T47D (cell line): Measurements from ENCODE around the gene SNCAIP.

Experiments used
- DNase-seq, 2 experiments: peaks; one replicate each; pipeline versions ENCODE4 v3.0.0 to v3.0.0-alpha.2; 2011 to 2012; ENCODE audit warnings: low read depth in 1 of 2, low spot score in 1 of 2
- JUND ChIP-seq: IDR thresholded peaks from 2 replicates; pipeline ENCODE4 v1.6.1; 2012; ENCODE audit warnings: low read depth
- in situ Hi-C: cut with HindIII; loops from 2 replicates; pipeline ENCODE4 v1.10.0; 2016; ENCODE audit warnings: low sequenced_read_pairs, low pct_unique_long_range_greater_than_20kb

SNCAIP gene

DNA sequence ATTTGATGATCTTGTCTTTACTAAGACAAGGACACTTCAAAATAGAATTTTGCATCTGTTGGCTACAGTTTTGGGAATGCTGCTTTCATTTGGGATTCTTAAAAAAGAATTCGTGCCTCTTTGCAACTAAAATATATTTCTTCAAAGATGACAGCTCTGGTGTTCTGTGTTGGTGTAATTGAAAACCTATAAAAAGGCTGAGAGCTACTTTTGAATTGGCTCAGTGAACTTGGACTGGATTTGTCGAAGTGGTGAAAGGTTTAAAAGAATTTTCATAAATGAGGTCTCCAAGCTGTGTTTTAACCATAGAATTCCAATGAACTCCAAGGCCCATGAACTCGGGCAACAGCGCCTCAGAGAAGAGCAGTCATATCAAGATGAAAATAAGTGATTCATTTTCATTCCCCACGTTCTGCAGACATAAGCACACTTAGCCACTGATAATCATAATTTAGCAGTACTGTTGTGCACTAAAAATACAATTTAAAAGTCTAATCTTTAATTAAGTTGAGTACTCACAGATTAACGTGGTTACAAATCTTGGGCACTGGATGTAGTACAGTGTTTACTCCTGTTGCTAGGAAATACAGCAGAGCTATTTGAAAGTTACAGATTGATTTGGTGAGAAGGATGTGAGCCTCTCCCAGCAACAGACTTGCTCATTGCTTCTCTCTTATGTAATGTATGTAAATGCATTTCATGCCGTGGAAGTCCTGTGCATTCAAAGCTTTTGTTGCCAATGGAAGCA is 10.9 kb downstream of the SNCAIP start:
- no peak for DNase-seq
- TF ChIP-seq JUND: no peak
- in situ Hi-C loops: no loop called here

DNA sequence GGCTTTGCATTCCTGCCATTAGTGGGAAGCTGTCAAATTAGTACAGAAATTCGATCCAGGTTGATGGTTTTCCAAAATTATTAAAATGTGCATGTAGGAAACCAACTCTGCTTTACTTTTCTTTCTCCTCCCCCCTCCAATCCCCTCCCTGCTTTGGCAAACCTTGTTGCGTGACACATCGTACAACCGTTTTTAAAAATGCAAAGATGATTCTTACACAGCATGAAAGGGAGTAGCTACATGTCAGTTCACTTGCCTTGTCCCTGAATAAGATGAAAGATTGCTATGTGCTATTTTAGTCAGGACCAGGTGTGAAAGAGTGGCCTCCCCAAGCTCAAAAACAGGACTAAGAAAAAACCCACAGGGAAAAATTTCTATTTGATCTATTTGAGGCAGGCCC is 11.7 kb downstream of the SNCAIP start:
- in situ Hi-C loops: no loop called here
- DNase-seq: no peak
- TF ChIP-seq JUND: no peak

DNA sequence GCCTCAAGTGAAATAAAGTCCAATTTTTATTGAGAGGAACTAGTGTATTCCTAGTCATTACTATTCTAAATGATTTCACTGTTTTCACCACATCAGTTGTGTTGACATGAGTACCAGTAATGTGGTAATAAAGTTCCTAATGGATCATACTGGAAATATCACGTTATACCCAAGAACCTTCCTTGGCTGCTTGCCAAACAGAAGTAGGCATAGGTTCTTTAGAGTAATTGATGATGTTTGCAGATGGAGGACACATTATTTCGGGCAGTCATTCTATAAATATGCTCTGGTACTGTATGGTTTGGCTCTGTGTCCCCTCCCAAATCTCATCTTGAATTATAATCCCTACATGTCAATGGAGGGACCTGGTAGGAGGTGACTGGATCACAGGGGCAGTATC is 15.1 kb downstream of the SNCAIP start:
- no peak for DNase-seq
- in situ Hi-C loops: no loop called here
- TF ChIP-seq JUND: no peak

DNA sequence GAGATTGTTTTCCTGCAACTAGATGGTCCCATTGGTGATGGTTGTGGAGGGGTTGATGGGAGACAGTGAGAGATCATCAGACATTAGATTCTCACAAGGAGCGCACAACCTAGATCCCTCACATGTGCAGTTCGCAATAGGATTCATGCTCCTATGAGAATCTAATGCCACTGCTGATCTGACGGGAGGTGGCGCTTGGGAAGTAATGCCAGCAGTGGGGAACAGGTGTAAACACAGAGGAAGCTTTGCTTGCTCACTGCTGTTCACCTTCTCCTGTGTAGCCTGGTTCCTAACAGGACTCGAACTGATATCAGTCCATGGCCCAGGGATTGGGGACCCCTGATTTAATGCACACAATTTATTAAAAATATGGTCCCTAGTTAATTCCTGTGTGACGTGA is 18.8 kb downstream of the SNCAIP start:
- no peak for TF ChIP-seq JUND
- DNase-seq: peak in 1 of 2 experiments; percentile 25
- in situ Hi-C loops: no loop called here

DNA sequence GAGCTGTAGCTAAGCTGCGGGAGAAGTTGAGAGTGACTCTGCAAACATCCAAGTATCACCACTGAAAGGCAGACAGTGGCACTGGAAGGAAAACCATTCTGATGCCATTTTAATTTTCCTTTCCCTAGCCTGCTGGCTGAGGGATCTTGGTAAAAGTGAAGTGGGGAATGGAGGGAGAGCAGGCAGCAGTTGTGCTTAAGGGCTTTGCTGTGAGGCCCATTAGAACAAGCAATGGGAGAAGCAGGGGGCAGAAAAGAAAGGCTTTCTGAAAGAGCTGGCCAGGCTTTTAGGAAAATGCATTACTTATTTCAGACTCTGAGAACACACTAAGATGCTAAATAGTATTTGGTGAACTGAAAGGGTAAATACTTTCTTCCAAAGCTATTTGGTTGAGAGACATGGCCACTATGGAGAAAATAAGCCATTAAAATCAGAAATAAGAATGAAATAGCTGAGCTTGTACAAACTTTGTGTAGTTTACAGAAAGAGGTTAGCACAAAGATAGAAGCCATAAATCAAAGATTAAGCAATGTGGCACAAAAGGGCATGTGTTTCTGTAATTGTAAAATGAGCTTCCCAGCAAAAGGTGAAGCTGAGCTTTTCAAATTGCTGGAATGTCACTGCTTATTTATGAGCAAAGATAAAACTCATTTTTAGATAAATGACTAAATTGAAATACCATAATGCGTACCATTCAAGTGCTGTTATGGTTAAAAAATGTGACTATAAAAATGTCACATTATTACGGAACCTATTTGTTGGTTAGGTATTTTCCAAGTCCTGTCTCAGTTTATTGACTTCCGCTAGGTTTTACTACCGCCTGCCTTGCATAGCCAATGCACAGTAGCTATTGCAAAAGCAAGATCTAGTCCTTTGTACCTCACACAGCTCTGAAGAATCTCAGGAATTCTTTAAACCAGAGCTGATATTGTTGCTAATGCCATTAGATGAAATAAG is 20.8 kb downstream of the SNCAIP start:
- in situ Hi-C loops: no loop called here
- TF ChIP-seq JUND: no peak
- DNase-seq: no peak

DNA sequence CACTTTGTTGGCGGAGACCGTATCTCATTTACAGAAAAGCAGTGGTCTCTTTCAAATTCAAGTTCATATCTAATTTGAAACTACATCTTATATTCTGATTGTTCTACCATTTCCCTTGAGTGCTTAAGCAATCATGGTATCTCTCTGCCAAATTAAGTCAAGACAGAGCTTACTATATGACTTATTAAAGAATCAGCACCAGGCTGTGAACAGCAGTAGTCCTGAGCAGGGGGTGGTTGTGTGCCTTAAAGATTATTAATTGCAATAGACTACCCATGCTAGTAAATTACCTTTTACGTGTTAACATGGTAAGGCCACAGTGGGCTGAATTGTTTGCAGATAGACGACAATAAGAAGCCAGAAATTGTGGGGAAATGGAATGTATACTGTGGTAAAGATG is 21.5 kb downstream of the SNCAIP start:
- in situ Hi-C loops: no loop called here
- no peak for TF ChIP-seq JUND
- no peak for DNase-seq

DNA sequence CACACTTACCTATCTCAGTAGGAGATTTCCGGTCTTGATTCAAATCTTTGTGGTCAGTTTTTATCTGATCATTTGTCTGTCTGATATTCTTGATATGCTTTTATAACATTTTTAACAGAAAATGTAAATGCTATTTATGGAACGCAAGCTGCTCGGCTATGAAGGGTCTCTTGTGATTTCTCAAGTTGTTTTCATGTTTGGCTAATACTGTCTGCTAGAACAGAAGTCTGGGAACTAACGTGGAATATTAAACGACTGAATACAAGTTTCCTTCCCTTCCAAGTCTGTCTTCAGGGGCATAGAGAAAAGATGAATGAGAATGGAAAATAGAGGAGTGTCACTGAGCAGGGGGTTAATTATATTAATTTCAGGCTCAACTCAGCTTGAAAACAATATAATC is 27.6 kb downstream of the SNCAIP start:
- no peak for TF ChIP-seq JUND
- no peak for DNase-seq
- in situ Hi-C loops: no loop called here

DNA sequence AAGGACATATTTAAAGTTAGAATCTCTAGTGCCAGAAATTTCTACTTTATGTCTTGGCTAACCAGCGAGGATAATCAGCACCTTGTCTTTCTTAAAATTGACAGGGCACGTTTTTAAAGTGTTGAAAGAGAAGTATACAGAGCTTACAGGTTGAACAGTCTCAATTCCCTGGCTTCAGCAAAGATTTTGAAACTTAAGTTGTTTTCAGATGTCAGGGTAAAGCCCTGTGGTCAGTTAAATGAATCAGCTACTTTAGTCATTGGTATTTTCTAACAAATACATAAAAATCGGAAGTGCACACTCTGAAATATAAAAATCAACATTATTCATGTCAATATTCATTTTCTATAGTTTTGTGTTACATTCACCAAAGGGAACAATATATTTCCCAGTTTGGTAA is 29.1 kb downstream of the SNCAIP start:
- no peak for DNase-seq
- TF ChIP-seq JUND: no peak
- in situ Hi-C loops: no loop called here

DNA sequence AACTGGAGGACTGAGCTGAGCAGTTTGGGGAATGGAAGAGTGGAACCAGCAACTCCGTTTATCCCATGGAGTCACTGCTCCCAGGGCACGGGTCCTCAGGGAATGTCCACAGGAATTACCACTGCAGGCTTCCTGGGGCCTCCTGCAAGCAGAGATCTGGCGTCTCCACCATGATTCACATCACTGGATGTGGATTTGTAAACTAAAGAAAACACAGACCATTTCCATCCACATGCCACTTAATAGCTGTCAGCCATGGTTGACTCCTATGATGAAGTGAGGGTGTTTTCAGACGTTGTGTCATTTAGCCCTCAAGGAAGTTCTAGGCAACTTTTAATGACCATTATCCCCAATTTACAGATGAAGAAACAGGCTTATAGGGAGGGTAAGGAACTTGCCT is 30.2 kb downstream of the SNCAIP start:
- DNase-seq: no peak
- no peak for TF ChIP-seq JUND
- in situ Hi-C loops: no loop called here

DNA sequence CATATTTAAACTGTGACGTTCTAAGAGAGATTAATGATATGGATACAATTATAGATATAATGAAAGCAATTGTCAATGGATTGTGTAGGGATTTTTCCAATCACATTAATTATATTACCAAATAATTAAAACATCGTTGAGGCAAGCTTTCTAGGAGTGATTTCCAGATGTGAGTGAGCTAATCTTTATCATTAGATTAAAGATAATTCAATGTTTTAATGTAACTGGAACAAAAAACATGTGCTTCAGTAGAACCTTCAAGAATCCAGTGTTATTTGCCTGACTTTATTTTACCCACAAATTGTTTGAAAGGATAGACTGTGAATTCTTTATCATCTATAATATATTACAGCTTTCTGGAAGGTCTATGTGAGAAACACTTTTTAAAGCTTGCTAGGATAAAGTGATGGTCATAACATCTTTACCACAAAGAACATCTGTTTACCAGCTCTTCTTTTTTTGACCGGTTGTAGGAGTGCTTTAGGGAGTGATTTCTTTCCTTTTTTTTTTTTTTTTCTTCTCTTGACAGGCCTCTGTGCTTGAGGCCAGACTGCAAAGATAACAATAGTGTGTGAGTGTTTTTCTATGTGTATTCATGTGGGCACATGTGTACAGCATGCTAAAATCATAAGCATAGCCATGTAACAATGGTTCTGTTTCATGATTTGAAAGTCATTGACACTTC is 35.0 kb downstream of the SNCAIP start:
- no peak for DNase-seq
- TF ChIP-seq JUND: no peak
- in situ Hi-C loops: no loop called here

DNA sequence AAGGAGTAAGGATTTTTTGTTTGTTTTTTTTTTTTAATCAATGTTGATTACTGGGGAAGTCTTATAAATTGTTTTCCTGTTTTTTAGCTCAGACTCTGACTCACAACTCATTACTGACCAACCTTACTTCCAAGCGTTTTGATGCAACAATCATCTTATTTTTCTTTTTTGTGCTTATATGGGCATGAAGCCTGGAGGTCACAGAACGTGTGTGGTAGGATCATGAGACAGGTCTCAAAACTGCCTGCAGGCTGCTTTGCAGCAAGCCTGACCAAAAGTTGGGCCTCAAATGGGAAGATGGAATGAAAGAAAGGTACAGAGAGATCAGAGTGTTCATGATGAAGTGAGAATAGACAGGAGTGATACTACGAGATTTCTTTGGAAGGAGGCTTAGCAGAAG is 38.5 kb downstream of the SNCAIP start:
- DNase-seq: no peak

DNA sequence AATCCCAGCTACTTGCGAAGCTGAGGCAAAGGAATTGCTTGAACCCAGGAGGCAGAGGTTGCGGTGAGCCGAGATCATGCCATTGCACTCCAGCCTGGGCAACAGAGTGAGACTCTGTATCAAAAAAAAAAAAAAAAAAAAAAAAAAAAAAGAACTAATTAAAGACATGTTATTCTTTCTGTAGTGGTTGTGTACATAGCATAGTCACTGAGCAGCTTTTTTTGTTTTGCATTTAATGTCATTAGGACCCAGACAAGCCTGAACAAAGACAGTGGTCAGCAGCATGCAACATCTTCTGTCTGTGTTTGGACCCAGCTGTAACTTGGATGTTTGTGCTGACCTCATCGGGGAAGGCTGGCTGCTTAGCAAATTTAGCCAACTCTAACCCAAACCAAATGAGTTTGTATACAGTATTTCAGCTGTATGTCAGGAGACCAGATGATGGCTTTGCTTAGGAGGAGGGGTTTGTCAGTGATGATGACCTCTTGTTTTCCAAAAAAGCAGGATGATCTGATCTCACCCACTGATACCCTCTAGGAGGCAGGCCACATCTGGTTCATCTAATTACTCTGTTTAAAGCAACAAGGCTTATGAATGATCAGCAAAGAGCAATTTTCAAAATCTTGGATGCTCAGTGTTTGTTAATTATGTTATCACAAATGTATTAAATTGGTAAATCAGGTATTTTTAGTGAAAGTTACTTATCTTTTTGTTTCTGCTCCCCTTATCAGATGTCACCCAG is 39.5 kb downstream of the SNCAIP start:
- DNase-seq: no peak
- in situ Hi-C loops: no loop called here
- TF ChIP-seq JUND: no peak

More for the DNA sequence above, 38.5 kb downstream of the SNCAIP start:
- in situ Hi-C loops: no loop called here
- TF ChIP-seq JUND: no peak
